ENCODE data around the gene RABGAP1L. TPM values are rescaled to one million over a fixed set of nuclear protein-coding genes. Genes with fewer than 3 reads are reported as not detected.
"Not testable (repeated sequence)": the region's sequence is repeated elsewhere in the genome, so short reads cannot be mapped to it uniquely, and the experiment has no call there.

Gene RABGAP1L
- total RNA-seq, 4 donors from 2014 or later: 70.5 to 100 (median 92.6) TPM

GRCh38 chr1:174491606-174492005, 332.3 kb downstream of the RABGAP1L start:
- no peak for DNase-seq
- no peak for TF ChIP-seq POLR2A (IDR thresholded peaks at IDR 0.05)
- no peak for TF ChIP-seq CTCF (IDR thresholded peaks at IDR 0.05)
- no peak overlapping the region for H3K4me3 ChIP-seq (replicated peaks in 1 of 3)
- 77 to 81% methylated on average over 2 of the region's 2 CpGs for WGBS, 2 donors
- no peaks in the 10 kb centered on the region for H3K36me3 ChIP-seq
- intact Hi-C loops (cut with DNase I): no loop called here
- H3K9me3 ChIP-seq: no peaks in the 10 kb centered on the region
- H3K4me1 ChIP-seq: no peaks in the 10 kb centered on the region
- no peaks in the 10 kb centered on the region for H3K27me3 ChIP-seq
- no peak overlapping the region for H3K27ac ChIP-seq

GRCh38 chr1:174497478-174497877, 338.2 kb downstream of the RABGAP1L start:
- Histone ChIP-seq H3K27ac (no peak overlapping the region), H3K4me3 (replicated peaks in 1 of 3) (no peak overlapping the region), H3K4me1 (peaks cover 0 to 3% of the 10 kb centered on the region in 2 donors), H3K36me3 (no peaks in the 10 kb centered on the region), H3K27me3 (no peaks in the 10 kb centered on the region), H3K9me3 (no peaks in the 10 kb centered on the region)
- intact Hi-C loops (cut with DNase I): no loop called here
- no peak for TF ChIP-seq POLR2A (IDR thresholded peaks at IDR 0.05)
- no peak for TF ChIP-seq CTCF (IDR thresholded peaks at IDR 0.05)
- DNase-seq: no peak

- DNase-seq; H3K4me3 ChIP-seq (replicated peaks in 1 of 3); H3K4me1 ChIP-seq; H3K9me3 ChIP-seq; H3K36me3 ChIP-seq; H3K27me3 ChIP-seq; H3K27ac ChIP-seq; intact Hi-C loops (cut with DNase I): not testable (repeated sequence)
- whole genome bisulfite sequencing, 2 donors: 96 to 97% methylated on average over 6 of the region's 6 CpGs
Observed at GRCh38 chr1:174516755-174517154, 357.4 kb downstream of the RABGAP1L start.

- no peak for TF ChIP-seq CTCF (IDR thresholded peaks at IDR 0.05)
- no peak for TF ChIP-seq POLR2A (IDR thresholded peaks at IDR 0.05)
- no peaks in the 10 kb centered on the region for H3K4me1 ChIP-seq
- no peak overlapping the region for H3K4me3 ChIP-seq (replicated peaks in 1 of 3)
- no peaks in the 10 kb centered on the region for H3K9me3 ChIP-seq
- H3K36me3 ChIP-seq: no peaks in the 10 kb centered on the region
- no peak overlapping the region for H3K27ac ChIP-seq
- H3K27me3 ChIP-seq: no peaks in the 10 kb centered on the region
- DNase-seq: no peak
- intact Hi-C loops (cut with DNase I): no loop called here
- 70 to 82% methylated on average over 2 of the region's 2 CpGs for WGBS, 2 donors
Observed at GRCh38 chr1:174519844-174520243, 360.5 kb downstream of the RABGAP1L start.

- H3K36me3 ChIP-seq: no peaks in the 10 kb centered on the region
- H3K4me1 ChIP-seq: no peaks in the 10 kb centered on the region
- 96 to 99% methylated on average over 1 of the region's 1 CpG for WGBS, 2 donors
- TF ChIP-seq POLR2A (IDR thresholded peaks at IDR 0.05) (no peak), CTCF (IDR thresholded peaks at IDR 0.05) (no peak)
- intact Hi-C loops (cut with DNase I): no loop called here
- no peak overlapping the region for H3K27ac ChIP-seq
- no peaks in the 10 kb centered on the region for H3K9me3 ChIP-seq
- H3K27me3 ChIP-seq: no peaks in the 10 kb centered on the region
- no peak overlapping the region for H3K4me3 ChIP-seq (replicated peaks in 1 of 3)
- no peak for DNase-seq
Observed at GRCh38 chr1:174531751-174532150, 372.4 kb downstream of the RABGAP1L start.

- no peak for DNase-seq
- TF ChIP-seq POLR2A (IDR thresholded peaks at IDR 0.05) (no peak), CTCF (IDR thresholded peaks at IDR 0.05) (no peak)
- no peaks in the 10 kb centered on the region for H3K36me3 ChIP-seq
- no peak overlapping the region for H3K4me3 ChIP-seq (replicated peaks in 1 of 3)
- H3K9me3 ChIP-seq: no peaks in the 10 kb centered on the region
- H3K4me1 ChIP-seq: no peaks in the 10 kb centered on the region
- no peak overlapping the region for H3K27ac ChIP-seq
- intact Hi-C loops (cut with DNase I): no loop called here
- H3K27me3 ChIP-seq: no peaks in the 10 kb centered on the region
Observed at GRCh38 chr1:174534789-174535188, 375.5 kb downstream of the RABGAP1L start.

Data from thyroid gland (tissue), 4 donors.